Uterus (tissue), 2 donors: ENCODE measurements around the gene MALAT1.

Experiments used
- CTCF ChIP-seq, 4 experiments: fragments of 200-600 bp in 2 of 4; fragments of 450-650 bp in 2 of 4; sonication (generic) in 2 of 4; IDR thresholded peaks; one replicate each; pipeline ENCODE4 v1.5.1; 2016 to 2019; ENCODE audit warnings: antibody characterized with exemption in 4 of 4, mild to moderate bottlenecking in 2 of 4, moderate library complexity in 1 of 4
- POLR2A ChIP-seq, 2 donors: fragments of 450-650 bp; IDR thresholded peaks; one replicate each; pipeline ENCODE4 v1.6.1; 2016; ENCODE audit warnings: antibody characterized with exemption in 2 of 2, mild to moderate bottlenecking in 1 of 2, moderate library complexity in 1 of 2

- TF ChIP-seq POLR2A (IDR thresholded peaks at IDR 0.05): no peak
- TF ChIP-seq CTCF (IDR thresholded peaks at IDR 0.05): no peak
Observed at GRCh38 chr11:65555693-65556231, 56.9 kb downstream of the MALAT1 start.
